HepG2 (cell line): ENCODE results near the gene PDGFD. TPM values are rescaled to one million over a fixed set of nuclear protein-coding genes. Genes with fewer than 3 reads are reported as not detected.
"Not testable (repeated sequence)": the region's sequence is repeated elsewhere in the genome, so short reads cannot be mapped to it uniquely, and the experiment has no call there.

Source experiments
- ATAC-seq: fragments of 200-7000 bp; cut with Tn5 transposase; 3 replicates; pipeline ENCODE4 v1.9.1; 2020; ENCODE audit warnings: mild to moderate bottlenecking, moderate library complexity
- BruUV-seq: library from RNA; stranded (reverse); fragments of 400-500 nt; replicated peaks from 2 replicates; lab custom pipeline; 2021; lab: Mats Ljungman, UMichigan
- CTCF ChIA-PET: fragments of 300-600 bp; formaldehyde crosslinking; extraction: SDS; loops from one replicate; lab custom pipeline; 2021; ENCODE audit warnings: low total read pairs, inconsistent platforms, low intra/inter-chr PET ratio; lab: Yijun Ruan, JAX
- POLR2A ChIA-PET: fragments of 350-600 bp; sonication (Branson Sonifier 250); formaldehyde crosslinking; loops from one replicate; lab custom pipeline; 2020; ENCODE audit warnings: antibody characterized with exemption, inconsistent platforms; lab: Yijun Ruan, JAX
- DNase-seq: peaks from one replicate; pipeline ENCODE4 v3.0.0-alpha.2; 2015; ENCODE audit warnings: low spot score
- FAIRE-seq: peaks from 3 replicates; lab custom pipeline; 2011; peaks lifted over from hg19 to GRCh38; lab: Jason Lieb, UNC
- H2AFZ ChIP-seq: one replicate; pipeline ENCODE4 v1.6.1; 2011; ENCODE audit warnings: low read length, inconsistent platforms
- H3K27ac ChIP-seq: fragments of 300-600 bp; 3 replicates; pipeline ENCODE4 v1.8.0; 2011; ENCODE audit warnings: mixed run types, mild to moderate bottlenecking, mixed read lengths, low read length, inconsistent platforms; ENCODE audit not compliant: insufficient read depth; ENCODE audit errors: extremely low read length
- H3K27me3 ChIP-seq, 2 experiments: fragments of 200-600 bp in 1 of 2; 2 replicates in 1 of 2; 3 replicates in 1 of 2; pipeline versions ENCODE4 v1.6.0 to v1.8.0; 2011; ENCODE audit warnings: low read length in 2 of 2, mild to moderate bottlenecking in 2 of 2, moderate library complexity in 2 of 2, inconsistent platforms in 1 of 2; ENCODE audit not compliant: insufficient read depth in 2 of 2, control insufficient read depth in 1 of 2
- H3K36me3 ChIP-seq, 2 experiments: fragments of 200-600 bp in 1 of 2; replicated peaks in 1 of 2; 2 replicates in 1 of 2; 3 replicates in 1 of 2; pipeline versions ENCODE4 v1.5.1 to v1.8.0; 2011; ENCODE audit warnings: low read length in 2 of 2, inconsistent platforms in 1 of 2; ENCODE audit not compliant: insufficient read depth in 2 of 2, control insufficient read depth in 1 of 2
- H3K4me1 ChIP-seq: 2 replicates; pipeline ENCODE4 v1.5.1; 2012; ENCODE audit warnings: low read length, inconsistent platforms; ENCODE audit not compliant: insufficient read depth
- H3K4me2 ChIP-seq: 2 replicates; pipeline ENCODE4 v1.6.0; 2011; ENCODE audit warnings: low read depth, low read length, inconsistent platforms
- H3K4me3 ChIP-seq, 3 experiments: fragments of 200-600 bp in 1 of 3; sonication (generic), shearing (Covaris generic) in 1 of 3; replicated peaks in 1 of 3; 2 replicates each; pipeline ENCODE4 v1.5.1; 2011 to 2016; ENCODE audit warnings: low read length in 3 of 3, inconsistent platforms in 2 of 3, low read depth in 2 of 3, mild to moderate bottlenecking in 2 of 3, control low read depth in 1 of 3, mixed read lengths in 1 of 3; ENCODE audit not compliant: insufficient read depth in 1 of 3
- H3K79me2 ChIP-seq: one replicate; pipeline ENCODE4 v1.6.1; 2011; ENCODE audit warnings: low read length, inconsistent platforms; ENCODE audit not compliant: insufficient read depth
- H3K9ac ChIP-seq: 2 replicates; pipeline ENCODE4 v1.6.0; 2011; ENCODE audit warnings: mild to moderate bottlenecking, low read depth, low read length, inconsistent platforms; ENCODE audit not compliant: insufficient read depth
- H3K9me3 ChIP-seq: 2 replicates; pipeline ENCODE4 v1.5.1; 2012; ENCODE audit warnings: mild to moderate bottlenecking, low read length
- H4K20me1 ChIP-seq: 2 replicates; pipeline ENCODE4 v1.6.0; 2011; ENCODE audit warnings: inconsistent platforms, mild to moderate bottlenecking, low read length, moderate library complexity; ENCODE audit not compliant: insufficient read depth
- KDM6A ChIP-seq: IDR thresholded peaks from 2 replicates; pipeline ENCODE4 v1.6.1; 2016; ENCODE audit warnings: low read depth
- KMT2A ChIP-seq: sonication (generic); formaldehyde crosslinking; IDR thresholded peaks from 2 replicates; pipeline ENCODE4 v1.4.0; 2020; ENCODE audit warnings: missing genetic modification reagents
- SIX4 ChIP-seq: sonication (generic); formaldehyde crosslinking; IDR thresholded peaks from 2 replicates; pipeline ENCODE4 v1.4.0; 2020; ENCODE audit warnings: missing genetic modification reagents
- ZNF24 ChIP-seq: fragments of 450-650 bp; IDR thresholded peaks from 2 replicates; pipeline ENCODE4 v1.6.1; 2017; ENCODE audit warnings: antibody characterized with exemption, mild to moderate bottlenecking
- ZNF484 ChIP-seq: sonication (generic); formaldehyde crosslinking; IDR thresholded peaks from 2 replicates; pipeline ENCODE4 v1.5.1; 2020; ENCODE audit warnings: mild to moderate bottlenecking, low read depth, missing genetic modification reagents, borderline replicate concordance
- WGBS: methylation state at CpG from one replicate; pipeline ENCODE4 v1.1.6; 2017; ENCODE audit warnings: low lambda C conversion rate; 5-methylcytosine and 5-hydroxymethylcytosine counted together
- in situ Hi-C: cut with HindIII; loops from 2 replicates; pipeline ENCODE4 v1.10.0; 2017; ENCODE audit warnings: low pct_unique_long_range_greater_than_20kb; ENCODE audit not compliant: extremely low pct_ligation_motif_present
- intact Hi-C: fragments of 100-400 bp; cut with micrococcal nuclease; formaldehyde crosslinking; loops from one replicate; pipeline ENCODE4 v1.10.0; 2022; ENCODE audit not compliant: unreplicated experiment
- polyA plus RNA-seq, 8 experiments: library from polyadenylated mRNA; depleted of rRNA in 3 of 8; stranded (reverse) in 7 of 8; unstranded in 1 of 8; fragments of >200 nt; fragmentation: Illumina TruSeq in 4 of 8; extraction: Trizol in 4 of 8; gene quantifications; 2 replicates each; pipeline versions ENCODE4 v1.2.1 to v1.2.3, GENCODE V29; 2011 to 2016; ENCODE audit warnings: low read depth in 4 of 8, missing spikeins in 1 of 8, mixed read lengths in 1 of 8; ENCODE audit not compliant: insufficient read depth in 1 of 8
- total RNA-seq, 5 experiments: library from RNA; depleted of rRNA; stranded (reverse); fragments of >200 nt; fragmentation: Illumina TruSeq; extraction: Trizol; gene quantifications; 2 replicates each; pipeline ENCODE4 v1.2.3, GENCODE V29; 2016; ENCODE audit warnings: low read depth in 1 of 5
- TF ChIP-seq, protein P1 (sequence below): sonication (generic); formaldehyde crosslinking; conservative IDR thresholded peaks from 2 replicates; pipeline ENCODE4 v1.8.0; 2022; ENCODE audit warnings: missing genetic modification reagents

The PDGFD gene
- total and polyA plus RNA-seq, 2 of the 13 experiments (the other 11 are each of a cell fraction or from before 2014, with no cell fraction given): 0.09 to 0.29 TPM

DNA sequence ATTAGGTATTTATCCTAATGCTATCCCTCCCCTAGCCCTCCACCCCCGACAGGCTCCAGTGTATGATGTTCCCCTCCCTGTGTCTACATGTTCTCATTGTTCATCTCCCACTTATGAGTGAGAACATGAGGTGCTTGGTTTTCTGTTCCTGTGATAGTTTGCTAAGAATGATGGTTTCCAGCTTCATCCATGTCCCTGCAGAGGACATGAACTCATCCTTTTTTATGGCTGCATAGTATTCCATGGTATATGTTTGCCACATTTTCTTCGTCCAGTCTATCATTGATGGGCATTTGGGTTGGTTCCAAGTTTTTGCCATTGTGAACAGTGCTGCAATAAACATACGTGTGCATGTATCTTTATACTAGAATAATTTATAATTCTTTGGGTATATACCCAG, 117.1 kb downstream of the PDGFD start:
- H3K27ac ChIP-seq, FAIRE-seq, H3K4me3 ChIP-seq, intact Hi-C loops, BruUV-seq, H3K9ac ChIP-seq, ATAC-seq, H3K36me3 ChIP-seq, H3K4me2 ChIP-seq, CTCF ChIA-PET, in situ Hi-C loops, H3K27me3 ChIP-seq, H2AFZ ChIP-seq, H3K9me3 ChIP-seq, H3K4me1 ChIP-seq, POLR2A ChIA-PET, H4K20me1 ChIP-seq, H3K79me2 ChIP-seq, DNase-seq: not testable (repeated sequence)
- 21% methylated on average over 3 of the region's 3 CpGs for WGBS

DNA sequence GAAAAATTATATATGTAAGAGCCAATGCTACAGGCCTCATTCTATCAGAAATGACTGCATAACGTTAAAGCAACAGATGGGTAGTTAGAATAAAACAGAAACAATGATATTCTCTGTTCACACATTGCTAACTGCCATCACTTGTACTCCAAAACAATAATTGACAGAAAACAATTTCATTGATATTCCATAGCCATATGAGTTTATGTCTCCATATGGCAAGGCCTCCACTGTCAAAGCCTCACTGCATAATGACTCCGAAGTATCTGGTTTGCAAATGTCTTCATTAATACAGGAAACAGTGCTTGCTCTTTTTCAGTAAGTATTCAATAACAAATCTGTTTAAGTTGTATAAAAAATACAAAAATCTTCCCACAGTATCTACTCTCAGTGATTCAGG, 117.6 kb downstream of the PDGFD start:
- no peak overlapping the region for H2AFZ ChIP-seq
- intact Hi-C loops: no loop called here
- no peak for TF ChIP-seq ZNF24
- TF ChIP-seq, protein P1, sequence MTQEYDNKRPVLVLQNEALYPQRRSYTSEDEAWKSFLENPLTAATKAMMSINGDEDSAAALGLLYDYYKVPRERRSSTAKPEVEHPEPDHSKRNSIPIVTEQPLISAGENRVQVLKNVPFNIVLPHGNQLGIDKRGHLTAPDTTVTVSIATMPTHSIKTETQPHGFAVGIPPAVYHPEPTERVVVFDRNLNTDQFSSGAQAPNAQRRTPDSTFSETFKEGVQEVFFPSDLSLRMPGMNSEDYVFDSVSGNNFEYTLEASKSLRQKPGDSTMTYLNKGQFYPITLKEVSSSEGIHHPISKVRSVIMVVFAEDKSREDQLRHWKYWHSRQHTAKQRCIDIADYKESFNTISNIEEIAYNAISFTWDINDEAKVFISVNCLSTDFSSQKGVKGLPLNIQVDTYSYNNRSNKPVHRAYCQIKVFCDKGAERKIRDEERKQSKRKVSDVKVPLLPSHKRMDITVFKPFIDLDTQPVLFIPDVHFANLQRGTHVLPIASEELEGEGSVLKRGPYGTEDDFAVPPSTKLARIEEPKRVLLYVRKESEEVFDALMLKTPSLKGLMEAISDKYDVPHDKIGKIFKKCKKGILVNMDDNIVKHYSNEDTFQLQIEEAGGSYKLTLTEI (CRISPR knock-in tag): no peak
- TF ChIP-seq SIX4 (CRISPR knock-in tag): no peak
- no peak for TF ChIP-seq KDM6A (CRISPR knock-in tag)
- no peak for TF ChIP-seq KMT2A (CRISPR knock-in tag)
- TF ChIP-seq ZNF484: no peak
- H3K4me2 ChIP-seq: no peak overlapping the region
- 5% methylated on average over 2 of the region's 2 CpGs for WGBS
- no peak overlapping the region for H3K27ac ChIP-seq
- POLR2A ChIA-PET: no interaction called here
- CTCF ChIA-PET: no interaction called here
- H3K36me3 ChIP-seq: no peaks in the 10 kb centered on the region
- DNase-seq: no peak
- no peak overlapping the region for H3K4me3 ChIP-seq
- H3K9me3 ChIP-seq: no peaks in the 10 kb centered on the region
- BruUV-seq: no TSS peak
- no peak overlapping the region for H3K9ac ChIP-seq
- no peaks in the 10 kb centered on the region for H3K79me2 ChIP-seq
- no peaks in the 10 kb centered on the region for H3K4me1 ChIP-seq
- H3K27me3 ChIP-seq: no peaks in the 10 kb centered on the region
- FAIRE-seq: no peak
- in situ Hi-C loops: no loop called here
- ATAC-seq: no peak
- no peaks in the 10 kb centered on the region for H4K20me1 ChIP-seq
